Measurements from ENCODE around the gene PEF1.

Gene PEF1

DNA sequence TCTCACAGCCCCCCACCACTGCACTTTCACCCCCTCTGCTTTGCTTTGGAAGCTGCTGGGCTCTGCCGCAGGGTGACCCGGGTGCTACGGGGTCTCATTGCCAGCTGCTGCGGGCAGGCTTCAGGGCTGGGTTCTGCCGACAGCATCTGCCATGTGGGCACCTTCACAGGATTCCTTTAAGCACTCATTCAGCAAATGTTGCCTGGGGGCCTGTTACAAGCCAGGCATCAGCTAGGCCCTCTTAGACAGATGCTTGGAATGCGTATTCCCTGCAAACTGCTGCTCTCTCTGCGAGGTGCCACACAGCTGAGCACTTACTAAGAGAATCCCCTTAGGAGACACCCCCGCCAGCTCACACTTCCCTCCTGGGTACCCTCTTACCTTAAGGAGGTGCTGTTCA, 29.9 kb upstream of the PEF1 start:
- DNase-seq (ENCODE audit: low spot score): no peak
- in situ Hi-C loops (cut with MboI; ENCODE audit: low pct_unique_long_range_greater_than_20kb, low sequenced_read_pairs, unreplicated experiment): loop anchor here (25.0 kb wide), 3 partner anchors 288 to 738 kb away; partner anchors contain the start of gene TMEM39B

GRCh38 chr1:31673433-31673832, 28.8 kb upstream of the PEF1 start:
- in situ Hi-C loops (cut with MboI; ENCODE audit: low pct_unique_long_range_greater_than_20kb, low sequenced_read_pairs, unreplicated experiment): loop anchor here (25.0 kb wide), 3 partner anchors 289 to 739 kb away; partner anchors contain the start of gene TMEM39B
- TF ChIP-seq, protein P1, sequence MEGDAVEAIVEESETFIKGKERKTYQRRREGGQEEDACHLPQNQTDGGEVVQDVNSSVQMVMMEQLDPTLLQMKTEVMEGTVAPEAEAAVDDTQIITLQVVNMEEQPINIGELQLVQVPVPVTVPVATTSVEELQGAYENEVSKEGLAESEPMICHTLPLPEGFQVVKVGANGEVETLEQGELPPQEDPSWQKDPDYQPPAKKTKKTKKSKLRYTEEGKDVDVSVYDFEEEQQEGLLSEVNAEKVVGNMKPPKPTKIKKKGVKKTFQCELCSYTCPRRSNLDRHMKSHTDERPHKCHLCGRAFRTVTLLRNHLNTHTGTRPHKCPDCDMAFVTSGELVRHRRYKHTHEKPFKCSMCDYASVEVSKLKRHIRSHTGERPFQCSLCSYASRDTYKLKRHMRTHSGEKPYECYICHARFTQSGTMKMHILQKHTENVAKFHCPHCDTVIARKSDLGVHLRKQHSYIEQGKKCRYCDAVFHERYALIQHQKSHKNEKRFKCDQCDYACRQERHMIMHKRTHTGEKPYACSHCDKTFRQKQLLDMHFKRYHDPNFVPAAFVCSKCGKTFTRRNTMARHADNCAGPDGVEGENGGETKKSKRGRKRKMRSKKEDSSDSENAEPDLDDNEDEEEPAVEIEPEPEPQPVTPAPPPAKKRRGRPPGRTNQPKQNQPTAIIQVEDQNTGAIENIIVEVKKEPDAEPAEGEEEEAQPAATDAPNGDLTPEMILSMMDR (IDR thresholded peaks at IDR 0.05; ENCODE audit: extremely low read depth, insufficient read depth, missing control alignments): no peak
- DNase-seq (ENCODE audit: low spot score): no peak

More for the DNA sequence above, 29.9 kb upstream of the PEF1 start:
- TF ChIP-seq, protein P1 (IDR thresholded peaks at IDR 0.05; ENCODE audit: extremely low read depth, insufficient read depth, missing control alignments): no peak

DNA sequence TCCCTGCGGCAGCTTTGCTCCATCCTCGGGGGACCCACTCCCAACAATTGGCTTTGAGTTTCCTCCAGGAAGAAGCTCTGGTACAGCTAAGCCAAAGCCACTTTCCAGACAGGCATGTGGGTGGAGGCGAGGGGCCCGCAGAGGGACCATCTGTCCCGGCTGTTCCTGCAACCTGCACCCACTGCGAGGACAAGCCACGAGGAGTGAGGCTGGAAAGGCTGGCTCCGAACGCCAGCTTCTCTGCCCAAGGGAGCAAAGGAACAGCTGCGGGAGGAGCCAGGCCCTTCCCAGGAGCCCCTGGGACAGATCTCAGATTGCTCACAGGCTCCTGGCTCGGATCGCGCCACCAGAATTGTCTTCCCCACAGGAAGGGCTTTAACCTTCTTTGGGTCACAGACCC, 28.3 kb upstream of the PEF1 start:
- in situ Hi-C loops (cut with MboI; ENCODE audit: low pct_unique_long_range_greater_than_20kb, low sequenced_read_pairs, unreplicated experiment): loop anchor here (25.0 kb wide), 3 partner anchors 289 to 739 kb away; partner anchors contain the start of gene TMEM39B
- DNase-seq (ENCODE audit: low spot score): no peak
- TF ChIP-seq, protein P1 (IDR thresholded peaks at IDR 0.05; ENCODE audit: extremely low read depth, insufficient read depth, missing control alignments): no peak

DNA sequence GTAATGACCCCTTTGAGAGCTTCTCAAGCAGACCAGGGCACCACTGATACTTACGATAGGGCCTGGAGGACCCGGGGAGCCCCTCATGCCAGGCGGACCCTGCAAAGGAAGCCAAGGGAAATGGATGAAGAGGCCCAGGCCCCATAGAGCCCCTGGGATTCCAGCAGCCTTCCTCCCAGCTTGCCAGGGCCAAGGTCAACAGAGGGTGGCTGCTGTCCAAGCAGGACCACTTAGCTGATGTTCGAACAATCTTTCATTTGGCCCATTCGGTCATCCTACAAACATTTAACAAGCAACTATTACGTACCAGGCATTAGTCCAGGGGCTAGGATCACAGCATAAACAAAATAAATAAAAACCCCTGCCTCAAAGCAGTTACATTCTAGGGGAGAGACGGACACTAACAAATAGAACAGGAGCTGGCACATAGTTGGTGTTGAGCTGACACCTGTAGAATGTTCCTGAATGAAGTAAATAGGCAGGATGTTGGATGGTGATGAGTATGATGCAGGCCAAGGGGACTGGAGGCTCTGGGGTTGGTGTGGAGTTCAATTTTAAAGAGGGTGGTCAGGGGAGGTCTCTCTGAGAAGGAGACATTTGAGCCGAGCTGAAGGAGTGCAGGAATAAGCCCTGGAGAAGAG, 27.0 kb upstream of the PEF1 start:
- TF ChIP-seq, protein P1 (IDR thresholded peaks at IDR 0.05; ENCODE audit: extremely low read depth, insufficient read depth, missing control alignments): no peak
- DNase-seq (ENCODE audit: low spot score): no peak
- in situ Hi-C loops (cut with MboI; ENCODE audit: low pct_unique_long_range_greater_than_20kb, low sequenced_read_pairs, unreplicated experiment): loop anchor here (25.0 kb wide), 3 partner anchors 291 to 741 kb away; partner anchors contain the start of gene TMEM39B

DNA sequence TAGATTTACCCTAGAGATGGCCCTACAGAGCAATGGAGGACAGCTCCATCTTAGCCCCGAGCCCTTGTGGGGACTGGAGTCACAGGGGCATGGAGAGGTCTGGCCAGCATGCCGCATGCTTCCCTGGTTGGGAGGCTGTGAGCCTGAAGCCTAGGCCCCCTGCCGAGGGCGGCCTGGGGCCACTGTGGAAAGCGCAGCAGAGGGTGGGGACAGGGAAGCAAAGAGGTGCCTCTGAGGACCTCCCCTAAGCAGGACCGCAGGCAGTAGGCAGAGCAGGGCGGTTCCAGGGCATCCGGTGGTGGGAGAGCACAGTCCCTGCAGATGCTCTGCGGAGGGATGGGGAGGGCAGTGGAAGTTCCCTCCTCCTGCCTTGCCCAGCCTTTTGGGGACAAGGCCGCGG, 26.5 kb upstream of the PEF1 start:
- in situ Hi-C loops (cut with MboI; ENCODE audit: low pct_unique_long_range_greater_than_20kb, low sequenced_read_pairs, unreplicated experiment): loop anchor here (25.0 kb wide), 3 partner anchors 291 to 741 kb away; partner anchors contain the start of gene TMEM39B
- TF ChIP-seq, protein P1 (IDR thresholded peaks at IDR 0.05; ENCODE audit: extremely low read depth, insufficient read depth, missing control alignments): no peak
- DNase-seq (ENCODE audit: low spot score): no peak

DNA sequence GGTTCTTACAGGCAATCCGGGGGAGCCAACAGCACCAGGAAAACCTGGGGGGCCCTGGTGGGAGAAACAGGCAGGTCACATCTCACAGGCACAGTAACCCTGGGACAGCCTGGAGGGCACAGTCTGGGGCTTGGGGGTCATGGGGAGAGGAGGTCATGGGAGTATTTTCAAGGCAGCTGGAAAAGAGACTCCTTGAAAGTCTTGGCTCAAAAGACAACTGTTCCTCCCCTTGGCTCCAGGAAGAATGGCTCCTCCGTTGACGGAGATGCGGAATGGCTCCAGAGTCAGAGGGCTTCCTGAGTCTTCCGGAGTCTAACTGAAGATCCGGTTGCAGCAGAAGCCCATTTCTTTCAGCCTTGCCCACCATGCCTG, 25.9 kb upstream of the PEF1 start:
- TF ChIP-seq, protein P1 (IDR thresholded peaks at IDR 0.05; ENCODE audit: extremely low read depth, insufficient read depth, missing control alignments): no peak
- in situ Hi-C loops (cut with MboI; ENCODE audit: low pct_unique_long_range_greater_than_20kb, low sequenced_read_pairs, unreplicated experiment): loop anchor here (25.0 kb wide), 3 partner anchors 292 to 742 kb away; partner anchors contain the start of gene TMEM39B
- DNase-seq (ENCODE audit: low spot score): no peak
